ACC112 (cell line): ENCODE results near the gene LRRC71.
A peak's percentile ranks its signal among the peaks of the same experiment; 100 is the strongest.

Experiments
- H2AFZ ChIP-seq: fragments of 200-600 bp; sonication (generic); one replicate; pipeline ENCODE4 v1.6.0; 2017; ENCODE audit warnings: antibody characterized with exemption, low read length; ENCODE audit not compliant: unreplicated experiment
- H3K27ac ChIP-seq: fragments of 200-600 bp; sonication (generic); 2 replicates; pipeline ENCODE4 v1.5.1; 2014; ENCODE audit warnings: low read depth, mild to moderate bottlenecking, antibody characterized with exemption, low read length, moderate library complexity
- H3K27me3 ChIP-seq: fragments of 200-600 bp; sonication (generic); 2 replicates; pipeline ENCODE4 v1.6.1; 2014; ENCODE audit warnings: mild to moderate bottlenecking, antibody characterized with exemption, low read length, moderate library complexity, mixed read lengths; ENCODE audit not compliant: insufficient read depth
- H3K36me3 ChIP-seq: fragments of 200-600 bp; sonication (generic); 2 replicates; pipeline ENCODE4 v1.6.1; 2016; ENCODE audit warnings: mild to moderate bottlenecking, antibody characterized with exemption, low read length, moderate library complexity, mixed read lengths; ENCODE audit not compliant: insufficient read depth
- H3K4me1 ChIP-seq: fragments of 200-600 bp; sonication (generic); one replicate; pipeline ENCODE4 v1.6.1; 2016; ENCODE audit warnings: low read length, mixed read lengths; ENCODE audit not compliant: insufficient read depth, unreplicated experiment, control insufficient read depth
- H3K4me3 ChIP-seq: fragments of 200-600 bp; sonication (generic); 2 replicates; pipeline ENCODE4 v1.5.1; 2014; ENCODE audit warnings: mild to moderate bottlenecking, low read depth, low read length
- H3K79me2 ChIP-seq: fragments of 200-600 bp; sonication (generic); one replicate; pipeline ENCODE4 v1.6.0; 2016; ENCODE audit warnings: low read length; ENCODE audit not compliant: control insufficient read depth, unreplicated experiment, insufficient read depth

LRRC71 gene

GRCh38 chr1:156898971-156899664 is 21.3 kb upstream of the LRRC71 start:
- H2AFZ ChIP-seq = no peak overlapping the region
- H3K27me3 ChIP-seq = no peaks in the 10 kb centered on the region
- no peaks in the 10 kb centered on the region for H3K36me3 ChIP-seq
- peak overlapping the region; percentile 57 for H3K4me3 ChIP-seq
- peaks cover 84% of the 10 kb centered on the region for H3K4me1 ChIP-seq
- peak overlapping the region; percentile 97 for H3K27ac ChIP-seq
- peaks cover 68% of the 10 kb centered on the region for H3K79me2 ChIP-seq

- H3K27me3 ChIP-seq = no peaks in the 10 kb centered on the region
Observed at GRCh38 chr1:156899956-156900718, 20.3 kb upstream of the LRRC71 start.

DNA sequence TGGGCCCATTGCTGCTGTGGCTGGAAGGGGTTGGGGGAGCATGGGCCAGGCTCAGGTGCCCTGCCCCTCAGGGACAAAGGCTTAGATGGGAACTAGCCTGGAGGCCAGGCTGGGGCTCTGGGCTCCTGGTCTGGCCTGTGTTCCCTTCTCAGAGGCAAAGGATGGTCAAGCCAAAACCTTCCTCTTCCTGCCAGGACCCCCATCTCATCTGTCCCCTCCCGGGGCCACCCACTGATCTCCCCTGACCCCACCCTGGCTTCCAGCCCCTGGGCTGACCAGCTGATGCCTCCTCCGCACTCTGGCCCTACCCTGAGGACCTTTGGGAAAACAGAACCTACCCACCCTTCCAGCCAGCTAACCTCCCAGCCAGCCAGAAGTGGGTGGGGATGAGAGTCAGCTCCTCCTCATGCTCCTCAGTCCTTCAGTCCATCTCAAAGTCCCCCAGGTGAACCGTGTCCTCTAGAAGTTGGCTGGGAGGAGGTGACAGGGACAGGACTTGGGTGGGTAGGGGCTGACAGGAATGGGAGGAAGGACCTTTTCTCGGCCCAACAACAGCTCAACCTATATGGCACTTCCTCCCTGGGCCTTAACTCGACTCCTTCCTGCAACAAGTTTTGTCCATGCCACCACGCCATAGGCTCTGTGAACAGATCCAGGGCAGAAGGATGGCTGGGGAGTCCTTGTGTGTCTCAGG is 19.4 kb upstream of the LRRC71 start:
- Histone ChIP-seq H3K4me1 (peaks cover 66% of the 10 kb centered on the region), H3K27me3 (no peaks in the 10 kb centered on the region), H3K27ac (no peak overlapping the region), H2AFZ (no peak overlapping the region), H3K79me2 (peaks cover 63% of the 10 kb centered on the region), H3K36me3 (no peaks in the 10 kb centered on the region; the same call in 1 of the 2 replicates), H3K4me3 (no peak overlapping the region)

More at GRCh38 chr1:156899956-156900718, 20.3 kb upstream of the LRRC71 start:
- peak overlapping the region; percentile 32; the same call in 1 of the 2 replicates for H3K4me3 ChIP-seq
- peak overlapping the region; percentile 97 for H3K27ac ChIP-seq
- no peak overlapping the region for H2AFZ ChIP-seq
- H3K36me3 ChIP-seq = no peaks in the 10 kb centered on the region
- H3K4me1 ChIP-seq = peaks cover 75% of the 10 kb centered on the region
- peaks cover 64% of the 10 kb centered on the region for H3K79me2 ChIP-seq

DNA sequence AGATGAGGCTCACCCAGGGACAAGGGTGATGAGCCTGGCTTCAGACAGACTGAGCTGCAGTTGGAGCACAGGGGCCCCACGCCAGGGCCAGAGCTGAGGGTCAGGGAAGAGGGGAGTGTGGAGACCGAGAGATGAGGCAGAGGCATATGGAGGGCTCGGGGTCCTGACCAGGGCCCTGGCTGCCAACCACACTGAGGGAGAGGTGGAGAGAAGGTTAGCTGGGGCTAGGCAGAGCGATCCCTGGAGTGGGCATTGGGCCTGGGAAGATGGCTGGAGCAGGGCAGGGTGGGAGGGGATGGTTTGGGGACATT is 18.9 kb upstream of the LRRC71 start:
- peaks cover 62% of the 10 kb centered on the region for H3K4me1 ChIP-seq
- H3K27ac ChIP-seq = no peak overlapping the region
- H2AFZ ChIP-seq = no peak overlapping the region
- H3K79me2 ChIP-seq = peaks cover 63% of the 10 kb centered on the region
- no peak overlapping the region for H3K4me3 ChIP-seq
- H3K36me3 ChIP-seq = no peaks in the 10 kb centered on the region; the same call in 1 of the 2 replicates
- no peaks in the 10 kb centered on the region for H3K27me3 ChIP-seq

GRCh38 chr1:156901966-156902915 is 18.2 kb upstream of the LRRC71 start:
- Histone ChIP-seq H3K4me1 (peaks cover 63% of the 10 kb centered on the region), H3K4me3 (no peak overlapping the region), H3K27me3 (no peaks in the 10 kb centered on the region)

DNA sequence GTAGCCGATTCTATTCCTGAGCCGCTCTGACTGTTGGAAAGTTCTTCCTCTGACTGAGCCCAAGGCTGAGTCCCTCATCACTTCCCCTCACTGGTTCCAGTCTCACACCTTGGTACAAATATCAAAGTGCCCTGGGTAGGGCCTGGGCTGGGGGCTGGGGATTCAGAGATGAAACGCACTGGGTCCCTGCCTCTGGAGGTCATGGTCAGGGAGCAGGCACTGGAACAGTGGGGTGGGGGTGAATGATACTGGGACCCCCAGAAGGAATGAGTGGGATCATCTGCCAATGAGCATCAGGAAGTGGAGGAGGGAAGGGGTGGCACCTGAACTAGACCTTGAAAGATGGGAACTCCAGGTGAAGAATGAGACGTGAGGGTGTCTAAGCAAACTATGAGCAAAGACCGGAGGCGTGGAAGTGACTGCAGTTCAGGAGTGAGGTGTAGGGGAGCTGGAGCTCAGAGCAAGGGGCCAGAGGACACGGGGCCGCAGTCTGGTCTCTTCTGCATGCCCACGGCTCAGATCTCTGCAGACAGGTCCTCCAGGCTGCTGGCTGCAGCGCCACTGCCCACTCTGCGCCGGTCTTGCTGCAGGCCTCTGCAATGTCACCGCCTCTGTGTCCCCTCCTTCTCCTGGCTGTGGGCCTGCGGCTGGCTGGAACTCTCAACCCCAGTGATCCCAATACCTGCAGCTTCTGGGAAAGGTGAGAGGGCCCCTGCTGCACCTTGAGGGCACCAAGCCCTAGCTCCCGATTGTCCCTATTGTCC is 16.9 kb upstream of the LRRC71 start:
- H3K4me3 ChIP-seq = no peak overlapping the region
- H3K27me3 ChIP-seq = no peaks in the 10 kb centered on the region
- peaks cover 3% of the 10 kb centered on the region; the same call in 1 of the 2 replicates for H3K36me3 ChIP-seq
- H3K79me2 ChIP-seq = peaks cover 62% of the 10 kb centered on the region
- H3K4me1 ChIP-seq = peaks cover 59% of the 10 kb centered on the region
- no peak overlapping the region for H3K27ac ChIP-seq
- H2AFZ ChIP-seq = no peak overlapping the region

More at GRCh38 chr1:156901966-156902915, 18.2 kb upstream of the LRRC71 start:
- H3K36me3 ChIP-seq = no peaks in the 10 kb centered on the region; the same call in 1 of the 2 replicates
- H3K27ac ChIP-seq = no peak overlapping the region
- peaks cover 63% of the 10 kb centered on the region for H3K79me2 ChIP-seq
- H2AFZ ChIP-seq = no peak overlapping the region

DNA sequence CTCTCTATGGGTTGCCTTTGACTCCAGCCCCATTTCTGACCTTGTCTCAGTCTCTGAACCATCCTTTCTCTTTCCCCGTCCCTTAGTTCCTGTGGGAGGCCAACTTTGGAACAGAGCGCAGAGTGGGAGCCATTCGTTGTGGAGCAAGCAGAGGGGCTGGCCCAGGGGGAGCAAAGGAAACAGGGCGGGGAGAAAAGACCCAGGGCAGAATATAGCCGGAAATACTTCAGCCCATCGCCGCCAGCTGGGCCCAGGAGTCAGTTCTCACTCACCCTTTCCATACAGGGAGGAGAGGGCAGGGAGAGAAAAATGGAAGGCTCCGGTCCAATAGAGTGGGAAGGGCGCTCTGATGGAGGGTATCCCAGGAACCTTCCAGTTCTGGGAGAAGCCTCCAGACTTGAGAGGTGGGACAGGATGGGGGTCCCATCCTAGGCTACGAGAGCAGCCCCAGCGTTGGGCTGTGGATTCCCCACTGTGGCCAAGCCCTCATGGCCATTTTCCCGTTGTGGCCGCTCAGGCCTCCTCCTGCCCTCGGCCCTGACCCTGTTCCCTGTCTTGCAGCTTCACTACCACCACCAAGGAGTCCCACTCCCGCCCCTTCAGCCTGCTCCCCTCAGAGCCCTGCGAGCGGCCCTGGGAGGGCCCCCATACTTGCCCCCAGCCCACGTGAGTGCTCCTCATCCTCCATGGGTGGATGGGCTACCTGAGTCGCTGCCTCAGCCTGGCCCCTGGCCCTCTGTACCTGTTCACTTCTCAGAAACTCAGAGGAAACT is 16.1 kb upstream of the LRRC71 start:
- Histone ChIP-seq H2AFZ (no peak overlapping the region), H3K36me3 (peaks cover 3% of the 10 kb centered on the region; the same call in 1 of the 2 replicates), H3K79me2 (peaks cover 54% of the 10 kb centered on the region), H3K27me3 (no peaks in the 10 kb centered on the region), H3K4me3 (no peak overlapping the region), H3K27ac (no peak overlapping the region), H3K4me1 (peaks cover 50% of the 10 kb centered on the region)

DNA sequence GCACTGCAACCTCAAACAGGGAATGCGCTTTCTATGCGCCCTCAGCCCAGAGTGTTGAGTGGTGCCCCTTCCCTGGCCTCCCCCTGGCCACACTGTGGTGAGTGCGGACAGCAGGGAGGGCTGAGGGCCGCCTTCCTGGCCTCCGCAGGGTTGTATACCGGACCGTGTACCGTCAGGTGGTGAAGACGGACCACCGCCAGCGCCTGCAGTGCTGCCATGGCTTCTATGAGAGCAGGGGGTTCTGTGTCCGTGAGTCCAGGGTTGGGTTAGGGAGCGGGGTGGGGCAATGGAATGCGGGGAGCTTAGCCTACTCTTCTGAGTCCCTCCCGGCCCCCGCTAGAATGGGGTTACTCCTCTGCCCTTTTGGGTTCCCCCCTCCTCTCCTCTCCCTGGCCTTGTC is 15.3 kb upstream of the LRRC71 start:
- peaks cover 3% of the 10 kb centered on the region; the same call in 1 of the 2 replicates for H3K36me3 ChIP-seq
- H3K79me2 ChIP-seq = peaks cover 46% of the 10 kb centered on the region
- no peak overlapping the region for H2AFZ ChIP-seq
- H3K4me3 ChIP-seq = no peak overlapping the region
- no peaks in the 10 kb centered on the region for H3K27me3 ChIP-seq
- H3K27ac ChIP-seq = no peak overlapping the region
- peaks cover 42% of the 10 kb centered on the region for H3K4me1 ChIP-seq

DNA sequence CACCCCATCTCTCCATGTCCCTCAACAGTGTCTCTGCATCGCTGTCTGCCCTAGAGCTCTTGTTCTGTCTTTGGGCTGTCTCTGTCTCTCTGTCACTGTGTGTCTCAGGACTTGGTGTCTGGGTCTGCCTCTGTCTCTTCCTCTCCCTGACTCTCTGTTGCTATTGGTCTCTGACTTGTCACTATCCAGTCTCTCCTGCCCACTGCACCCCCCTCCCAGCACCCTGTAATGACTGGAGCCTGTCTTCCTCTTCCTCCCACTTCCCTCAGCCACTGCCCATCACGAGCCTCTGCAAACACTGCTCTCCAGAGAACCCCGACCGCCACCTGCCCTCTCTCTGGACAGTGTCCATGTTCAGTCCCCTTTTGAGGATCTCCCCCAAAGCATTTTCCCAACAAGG is 14.8 kb upstream of the LRRC71 start:
- H3K4me1 ChIP-seq = peaks cover 37% of the 10 kb centered on the region
- H3K27me3 ChIP-seq = no peaks in the 10 kb centered on the region
- no peak overlapping the region for H3K4me3 ChIP-seq
- peaks cover 41% of the 10 kb centered on the region for H3K79me2 ChIP-seq
- no peak overlapping the region for H3K27ac ChIP-seq
- H2AFZ ChIP-seq = no peak overlapping the region
- peaks cover 3% of the 10 kb centered on the region; the same call in 1 of the 2 replicates for H3K36me3 ChIP-seq
